Common myeloid progenitor, CD34-positive (primary cell): ENCODE measurements around the gene TMEM161B.

ENCODE experiments used
- CTCF ChIA-PET: fragments of 350-600 bp; sonication (Branson Sonifier 250); formaldehyde crosslinking; loops from one replicate; lab custom pipeline; 2021; ENCODE audit warnings: antibody characterized with exemption; lab: Charles Lee
- POLR2A ChIA-PET: fragments of 350-600 bp; sonication (Branson Sonifier 250); formaldehyde crosslinking; loops from one replicate; lab custom pipeline; 2021; ENCODE audit warnings: antibody characterized with exemption; lab: Charles Lee
- DNase-seq, 3 donors: peaks; one replicate each; pipeline versions ENCODE4 v3.0.0 to v3.0.0-alpha.2; 2013
- H3K27ac ChIP-seq, 2 experiments: 1 replicate in 1 of 2; 2 replicates in 1 of 2; pipeline ENCODE4 v1.7.0; 2013; ENCODE audit warnings: inconsistent platforms in 2 of 2, low read length in 2 of 2, mild to moderate bottlenecking in 2 of 2, low read depth in 1 of 2, moderate library complexity in 1 of 2; ENCODE audit not compliant: severe bottlenecking in 2 of 2, insufficient read depth in 1 of 2, poor library complexity in 1 of 2
- H3K27me3 ChIP-seq, 5 experiments: replicated peaks in 2 of 5; 1 replicate in 3 of 5; 2 replicates in 2 of 5; pipeline versions ENCODE4 v1.6.1 to v1.7.0; 2013; ENCODE audit warnings: low read length in 4 of 5, mild to moderate bottlenecking in 2 of 5, moderate library complexity in 2 of 5, inconsistent platforms in 1 of 5; ENCODE audit not compliant: insufficient read depth in 5 of 5, control insufficient read depth in 4 of 5
- H3K36me3 ChIP-seq, 4 experiments: 1 replicate in 2 of 4; 2 replicates in 2 of 4; pipeline versions ENCODE4 v1.6.1 to v1.7.0; 2013; ENCODE audit warnings: low read length in 3 of 4, control low read depth in 1 of 4, mild to moderate bottlenecking in 1 of 4; ENCODE audit not compliant: control insufficient read depth in 4 of 4, insufficient read depth in 4 of 4
- H3K4me1 ChIP-seq, 4 experiments: 1 replicate in 3 of 4; 2 replicates in 1 of 4; pipeline versions ENCODE4 v1.6.1 to v1.7.1; 2013; ENCODE audit warnings: low read length in 3 of 4, mild to moderate bottlenecking in 3 of 4, control low read depth in 1 of 4, inconsistent platforms in 1 of 4, moderate library complexity in 1 of 4; ENCODE audit not compliant: control insufficient read depth in 4 of 4, insufficient read depth in 4 of 4; ENCODE audit errors: control extremely low read depth in 1 of 4
- H3K4me3 ChIP-seq, 7 experiments: 1 replicate in 4 of 7; 2 replicates in 3 of 7; pipeline versions ENCODE4 v1.5.1 to v1.7.0; 2013; ENCODE audit warnings: mild to moderate bottlenecking in 7 of 7, low read length in 6 of 7, moderate library complexity in 6 of 7, inconsistent platforms in 2 of 7, low read depth in 2 of 7, control low read depth in 1 of 7; ENCODE audit not compliant: insufficient read depth in 4 of 7, control insufficient read depth in 1 of 7; ENCODE audit errors: extremely low read depth in 1 of 7
- H3K9me3 ChIP-seq, 5 experiments: 1 replicate in 4 of 5; 2 replicates in 1 of 5; pipeline versions ENCODE4 v1.6.1 to v1.7.1; 2013; ENCODE audit warnings: low read length in 4 of 5, mild to moderate bottlenecking in 2 of 5, inconsistent platforms in 1 of 5, low read depth in 1 of 5, moderate library complexity in 1 of 5; ENCODE audit not compliant: control insufficient read depth in 4 of 5, insufficient read depth in 2 of 5; ENCODE audit errors: control extremely low read depth in 1 of 5
- WGBS: methylation state at CpG from one replicate; pipeline ENCODE4 v1.1.5; 2013; ENCODE audit not compliant: insufficient coverage; 5-methylcytosine and 5-hydroxymethylcytosine counted together

Gene TMEM161B

DNA sequence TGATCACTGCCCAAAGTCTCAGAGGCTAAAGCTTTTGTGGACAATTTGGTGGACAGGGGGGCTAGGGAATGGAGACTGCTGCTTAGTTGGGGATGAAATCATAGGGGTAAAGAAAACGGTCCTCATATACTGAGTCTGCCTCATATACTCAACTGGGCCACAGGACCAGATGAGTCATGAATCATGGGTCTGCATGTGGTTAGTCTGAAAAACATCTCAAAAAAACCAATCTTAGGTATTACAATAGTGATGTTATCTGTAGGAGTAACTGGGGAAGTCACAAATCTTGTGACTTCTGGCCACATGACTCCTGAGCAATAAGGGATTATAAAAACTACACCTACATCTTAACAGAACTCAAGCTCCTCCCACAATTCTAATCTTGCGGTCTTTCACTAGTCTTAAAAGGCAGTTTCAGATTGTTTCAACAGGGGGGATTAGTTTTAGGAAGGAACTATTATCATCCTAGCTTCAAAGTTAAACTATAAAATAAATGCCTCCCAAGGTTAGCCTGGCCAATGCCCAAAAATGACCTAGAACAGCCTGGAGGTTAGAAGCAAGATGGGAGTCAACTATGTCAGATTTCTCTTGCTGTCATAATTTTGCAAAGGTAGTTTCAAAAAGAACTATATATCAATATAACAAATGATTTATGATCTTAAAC, 17.5 kb downstream of the TMEM161B start:
- CTCF ChIA-PET: no interaction called here
- Histone ChIP-seq H3K4me1 (no peaks in the 10 kb centered on the region), H3K27me3 (no peaks in the 10 kb centered on the region), H3K27ac (no peak overlapping the region), H3K36me3 (peaks cover 0 to 6% (median 3%) of the 10 kb centered on the region in 4 experiments), H3K9me3 (peaks cover 0 to 4% (median 0%) of the 10 kb centered on the region in 5 experiments), H3K4me3 (no peak overlapping the region)
- WGBS: 86% methylated on average over 1 of the region's 2 CpGs
- peak in 1 of 3 donors; percentile 20 for DNase-seq
- POLR2A ChIA-PET: no interaction called here

- 100% methylated on average over 1 of the region's 2 CpGs for WGBS
- no peak overlapping the region for H3K4me3 ChIP-seq
- no peaks in the 10 kb centered on the region for H3K27me3 ChIP-seq
- H3K4me1 ChIP-seq: no peaks in the 10 kb centered on the region
- H3K27ac ChIP-seq: no peak overlapping the region
- ChIA-PET CTCF (no interaction called here), POLR2A (no interaction called here)
- DNase-seq: no peak
- H3K9me3 ChIP-seq: peaks cover 0 to 4% (median 0%) of the 10 kb centered on the region in 5 experiments
- H3K36me3 ChIP-seq: peaks cover 0 to 5% (median 3%) of the 10 kb centered on the region in 4 experiments
Measured at GRCh38 chr5:88250010-88250409, 18.6 kb downstream of the TMEM161B start.

- no CpG with 5 or more reads among the region's 2 CpGs for WGBS
- Histone ChIP-seq H3K4me1 (no peaks in the 10 kb centered on the region), H3K36me3 (peaks cover 0 to 5% (median 0%) of the 10 kb centered on the region in 4 experiments), H3K9me3 (peaks cover 0 to 4% (median 0%) of the 10 kb centered on the region in 5 experiments), H3K27me3 (no peaks in the 10 kb centered on the region), H3K4me3 (no peak overlapping the region), H3K27ac (no peak overlapping the region)
- ChIA-PET POLR2A (interaction anchor here (0.7 kb wide), 1 partner anchor 8 kb away, joined by 6 read pairs; no protein-coding TSS in a partner anchor), CTCF (no interaction called here)
- DNase-seq: no peak
Measured at GRCh38 chr5:88248743-88249540, 19.7 kb downstream of the TMEM161B start.

DNA sequence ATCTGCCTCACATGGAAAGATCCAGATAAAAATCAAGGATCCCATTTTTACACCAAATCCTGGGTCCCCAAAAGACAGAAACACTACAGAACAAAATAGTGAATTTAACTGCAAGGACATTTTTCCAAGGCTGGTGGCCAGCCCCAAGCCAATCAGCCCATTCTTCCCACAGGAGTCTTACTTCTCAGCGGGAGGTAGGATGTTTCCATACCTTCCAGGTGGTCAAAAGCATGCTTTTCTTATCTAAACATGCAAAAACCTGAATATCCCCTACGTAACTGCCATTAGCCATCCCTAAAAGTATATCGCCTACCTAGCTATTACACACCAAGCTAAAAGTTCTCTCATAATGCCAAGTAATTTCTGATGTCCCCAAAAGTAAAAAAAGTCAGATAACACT, 20.6 kb downstream of the TMEM161B start:
- Histone ChIP-seq H3K27me3 (no peaks in the 10 kb centered on the region), H3K9me3 (peaks cover 0 to 4% (median 0%) of the 10 kb centered on the region in 5 experiments), H3K4me3 (no peak overlapping the region), H3K4me1 (no peaks in the 10 kb centered on the region), H3K36me3 (peaks cover 0 to 2% (median 0%) of the 10 kb centered on the region in 4 experiments), H3K27ac (no peak overlapping the region)
- ChIA-PET POLR2A (no interaction called here), CTCF (no interaction called here)
- DNase-seq: no peak
- 97% methylated on average over 3 of the region's 3 CpGs for WGBS

GRCh38 chr5:88245893-88246244, 22.8 kb downstream of the TMEM161B start:
- no peak overlapping the region for H3K4me3 ChIP-seq
- H3K36me3 ChIP-seq: no peaks in the 10 kb centered on the region
- ChIA-PET CTCF (no interaction called here), POLR2A (no interaction called here)
- H3K9me3 ChIP-seq: peaks cover 0 to 4% (median 0%) of the 10 kb centered on the region in 5 experiments
- H3K4me1 ChIP-seq: no peaks in the 10 kb centered on the region
- no peak overlapping the region for H3K27ac ChIP-seq
- no peaks in the 10 kb centered on the region for H3K27me3 ChIP-seq
- DNase-seq: no peak

- Histone ChIP-seq H3K27me3 (no peaks in the 10 kb centered on the region), H3K4me3 (no peak overlapping the region), H3K27ac (no peak overlapping the region), H3K9me3 (peaks cover 0 to 4% (median 0%) of the 10 kb centered on the region in 5 experiments), H3K36me3 (no peaks in the 10 kb centered on the region), H3K4me1 (no peaks in the 10 kb centered on the region)
- WGBS: no CpG with 5 or more reads among the region's 1 CpG
- ChIA-PET POLR2A (no interaction called here), CTCF (no interaction called here)
- DNase-seq: no peak
Measured at GRCh38 chr5:88245241-88245892, 23.3 kb downstream of the TMEM161B start.

DNA sequence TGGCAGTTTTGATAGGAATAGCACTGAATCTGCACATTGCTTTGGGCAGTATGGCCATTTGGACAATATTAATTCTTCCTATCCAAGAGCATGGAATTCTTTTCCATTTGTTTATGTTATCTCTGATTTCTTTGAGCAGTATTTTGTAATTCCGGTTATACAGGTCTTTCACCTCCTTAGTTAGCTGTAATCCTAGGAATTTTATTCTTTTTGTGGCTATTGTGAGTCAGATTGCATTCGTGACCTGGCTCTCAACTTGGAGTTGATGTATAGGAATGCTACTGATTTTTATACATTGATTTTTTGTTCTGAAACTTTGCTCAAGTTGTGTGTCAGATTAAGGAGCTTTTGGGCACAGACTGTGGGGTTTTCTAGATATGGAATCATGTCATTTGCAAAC, 24.0 kb downstream of the TMEM161B start:
- Histone ChIP-seq H3K4me3 (no peak overlapping the region), H3K36me3 (no peaks in the 10 kb centered on the region), H3K27me3 (no peaks in the 10 kb centered on the region), H3K4me1 (no peaks in the 10 kb centered on the region), H3K9me3 (peaks cover 0 to 4% (median 0%) of the 10 kb centered on the region in 5 experiments), H3K27ac (no peak overlapping the region)
- ChIA-PET POLR2A (no interaction called here), CTCF (no interaction called here)
- DNase-seq: no peak
- WGBS: 94% methylated on average over 2 of the region's 2 CpGs
